Caco-2 (cell line): Measurements from ENCODE around the gene TMEM132D. TPM values are rescaled to one million over a fixed set of nuclear protein-coding genes. Genes with fewer than 3 reads are reported as not detected.
"Not testable (repeated sequence)": the region's sequence is repeated elsewhere in the genome, so short reads cannot be mapped to it uniquely, and the experiment has no call there.

Experiments used
- BruUV-seq: library from RNA; stranded (reverse); fragments of 400-500 nt; replicated peaks from 2 replicates; lab custom pipeline; 2021; lab: Mats Ljungman, UMichigan
- CTCF ChIA-PET: fragments of 300-600 bp; sonication (Branson Sonifier 250); formaldehyde crosslinking; loops from one replicate; lab custom pipeline; 2022; ENCODE audit warnings: antibody characterized with exemption; lab: Charles Lee
- POLR2A ChIA-PET: fragments of 300-600 bp; sonication (Branson Sonifier 250); formaldehyde crosslinking; loops from one replicate; lab custom pipeline; 2022; ENCODE audit warnings: antibody characterized with exemption; lab: Charles Lee
- DNase-seq, 2 experiments: peaks; one replicate each; pipeline versions ENCODE4 v3.0.0 to v3.0.0-alpha.2; 2020 to 2022
- H3K27me3 ChIP-seq: replicated peaks from 2 replicates; pipeline ENCODE4 v1.6.0; 2011; ENCODE audit warnings: low read length; ENCODE audit not compliant: control insufficient read depth, insufficient read depth
- H3K36me3 ChIP-seq: 2 replicates; pipeline ENCODE4 v1.5.1; 2011; ENCODE audit warnings: low read length; ENCODE audit not compliant: control insufficient read depth, insufficient read depth
- H3K4me1 ChIP-seq: fragments of 250-450 bp; sonication (Bioruptor Pico); 2 replicates; pipeline ENCODE4 v1.5.1; 2020; ENCODE audit warnings: mild to moderate bottlenecking
- H3K4me3 ChIP-seq: 2 replicates; pipeline ENCODE4 v1.5.1; 2011; ENCODE audit warnings: low read depth, mild to moderate bottlenecking, control low read depth, low read length
- H3K9me3 ChIP-seq: fragments of 250-450 bp; sonication (Bioruptor Pico); 2 replicates; pipeline ENCODE4 v1.5.1; 2020; ENCODE audit warnings: mild to moderate bottlenecking, moderate library complexity
- H3K27ac Mint-ChIP-seq: one replicate; pipeline ENCODE4 v1.8.0; 2022; ENCODE audit warnings: mixed read lengths; ENCODE audit not compliant: unreplicated experiment
- H3K27me3 Mint-ChIP-seq: one replicate; pipeline ENCODE4 v1.8.0; 2022; ENCODE audit warnings: mixed read lengths; ENCODE audit not compliant: insufficient read depth, unreplicated experiment
- H3K36me3 Mint-ChIP-seq: one replicate; pipeline ENCODE4 v1.8.0; 2022; ENCODE audit warnings: mild to moderate bottlenecking, mixed read lengths; ENCODE audit not compliant: insufficient read depth, unreplicated experiment
- H3K4me1 Mint-ChIP-seq: one replicate; pipeline ENCODE4 v1.8.0; 2022; ENCODE audit warnings: low read depth, mixed read lengths; ENCODE audit not compliant: unreplicated experiment
- H3K4me3 Mint-ChIP-seq: one replicate; pipeline ENCODE4 v1.8.0; 2022; ENCODE audit warnings: mild to moderate bottlenecking, moderate library complexity, mixed read lengths; ENCODE audit not compliant: unreplicated experiment
- H3K9me3 Mint-ChIP-seq: one replicate; pipeline ENCODE4 v1.8.0; 2022; ENCODE audit warnings: mixed read lengths; ENCODE audit not compliant: unreplicated experiment
- CTCF ChIP-seq, 2 experiments: fragments of 200-600 bp in 1 of 2; IDR thresholded peaks; 1 replicate in 1 of 2; 2 replicates in 1 of 2; pipeline versions ENCODE4 v1.5.1 to v1.8.0; 2011 to 2022; ENCODE audit warnings: antibody characterized with exemption in 1 of 2, control low read depth in 1 of 2, inconsistent platforms in 1 of 2, low read depth in 1 of 2, low read length in 1 of 2, mild to moderate bottlenecking in 1 of 2, moderate library complexity in 1 of 2; ENCODE audit not compliant: insufficient read depth in 1 of 2, severe bottlenecking in 1 of 2, unreplicated experiment in 1 of 2
- intact Hi-C: fragments of 100-400 bp; cut with micrococcal nuclease; formaldehyde crosslinking; loops from one replicate; pipeline ENCODE4 v1.10.0; 2022; ENCODE audit not compliant: unreplicated experiment
- total RNA-seq: library from RNA; stranded (reverse); gene quantifications from 2 replicates; pipeline ENCODE4 v1.2.3, GENCODE V29; 2022

The TMEM132D gene
- total RNA-seq, 1 experiment from 2014 or later: not detected

- BruUV-seq: no TSS peak
- intact Hi-C loops: no loop called here
- Histone ChIP-seq H3K4me3 (no peak overlapping the region), H3K27me3 (no peaks in the 10 kb centered on the region), H3K9me3 (no peaks in the 10 kb centered on the region), H3K4me1 (no peaks in the 10 kb centered on the region), H3K36me3 (no peaks in the 10 kb centered on the region)
- CTCF ChIA-PET: no interaction called here
- no peak overlapping the region for H3K27ac Mint-ChIP-seq
- H3K4me1 Mint-ChIP-seq: no peaks in the 10 kb centered on the region
- H3K27me3 Mint-ChIP-seq: peaks cover 3% of the 10 kb centered on the region
- peaks cover 4% of the 10 kb centered on the region for H3K36me3 Mint-ChIP-seq
- no peak overlapping the region for H3K4me3 Mint-ChIP-seq
- DNase-seq: no peak
- no peak for TF ChIP-seq CTCF (IDR thresholded peaks at IDR 0.05; ENCODE audit: insufficient read depth in 1 of 2, low read depth in 1 of 2, low read length in 1 of 2, severe bottlenecking in 1 of 2, unreplicated experiment in 1 of 2)
- POLR2A ChIA-PET: no interaction called here
- H3K9me3 Mint-ChIP-seq: no peaks in the 10 kb centered on the region
These were observed 2.6 kb downstream of the TMEM132D start for GRCh38 chr12:129901254-129901653.

- ChIA-PET CTCF (no interaction called here), POLR2A (no interaction called here)
- TF ChIP-seq CTCF (IDR thresholded peaks at IDR 0.05; ENCODE audit: insufficient read depth in 1 of 2, low read depth in 1 of 2, low read length in 1 of 2, severe bottlenecking in 1 of 2, unreplicated experiment in 1 of 2): no peak
- peaks cover 3% of the 10 kb centered on the region for H3K27me3 Mint-ChIP-seq
- no peak overlapping the region for H3K4me3 Mint-ChIP-seq
- intact Hi-C loops: no loop called here
- H3K4me1 ChIP-seq: no peaks in the 10 kb centered on the region
- no TSS peak for BruUV-seq
- H3K36me3 Mint-ChIP-seq: peaks cover 4% of the 10 kb centered on the region
- no peak overlapping the region for H3K27ac Mint-ChIP-seq
- no peak overlapping the region for H3K4me3 ChIP-seq
- H3K9me3 Mint-ChIP-seq: no peaks in the 10 kb centered on the region
- no peaks in the 10 kb centered on the region for H3K36me3 ChIP-seq
- no peaks in the 10 kb centered on the region for H3K27me3 ChIP-seq
- no peaks in the 10 kb centered on the region for H3K9me3 ChIP-seq
- H3K4me1 Mint-ChIP-seq: no peaks in the 10 kb centered on the region
- DNase-seq: no peak
These were observed 3.5 kb downstream of the TMEM132D start for GRCh38 chr12:129900306-129900705.

GRCh38 chr12:129899045-129899444 lies 4.8 kb downstream of the TMEM132D start:
- POLR2A ChIA-PET, H3K27ac Mint-ChIP-seq, DNase-seq, CTCF ChIA-PET, H3K36me3 Mint-ChIP-seq, intact Hi-C loops, H3K4me3 Mint-ChIP-seq, BruUV-seq, H3K27me3 Mint-ChIP-seq, H3K9me3 Mint-ChIP-seq, H3K4me3 ChIP-seq, H3K36me3 ChIP-seq, H3K27me3 ChIP-seq, H3K9me3 ChIP-seq, H3K4me1 ChIP-seq, H3K4me1 Mint-ChIP-seq: not testable (repeated sequence)

GRCh38 chr12:129893691-129894090 lies 10.1 kb downstream of the TMEM132D start:
- intact Hi-C loops: no loop called here
- no peak overlapping the region for H3K4me3 Mint-ChIP-seq
- no peaks in the 10 kb centered on the region for H3K4me1 Mint-ChIP-seq
- DNase-seq: no peak
- no peak overlapping the region for H3K27ac Mint-ChIP-seq
- Histone ChIP-seq H3K9me3 (no peaks in the 10 kb centered on the region), H3K4me1 (no peaks in the 10 kb centered on the region), H3K27me3 (no peaks in the 10 kb centered on the region), H3K36me3 (no peaks in the 10 kb centered on the region), H3K4me3 (no peak overlapping the region)
- H3K36me3 Mint-ChIP-seq: no peaks in the 10 kb centered on the region
- POLR2A ChIA-PET: no interaction called here
- CTCF ChIA-PET: no interaction called here
- peaks cover 3% of the 10 kb centered on the region for H3K27me3 Mint-ChIP-seq
- H3K9me3 Mint-ChIP-seq: no peaks in the 10 kb centered on the region
- no TSS peak for BruUV-seq
- TF ChIP-seq CTCF (IDR thresholded peaks at IDR 0.05; ENCODE audit: insufficient read depth in 1 of 2, low read depth in 1 of 2, low read length in 1 of 2, severe bottlenecking in 1 of 2, unreplicated experiment in 1 of 2): no peak
